ENCODE measurements around the gene TCEAL9. TPM values are rescaled to one million over a fixed set of nuclear protein-coding genes. Genes with fewer than 3 reads are reported as not detected.
A peak's percentile ranks its signal among the peaks of the same experiment; 100 is the strongest.
"Not testable (repeated sequence)": the region's sequence is repeated elsewhere in the genome, so short reads cannot be mapped to it uniquely, and the experiment has no call there.

The TCEAL9 gene
- total RNA-seq, 1 donor from 2014 or later = 42.8 TPM

DNA sequence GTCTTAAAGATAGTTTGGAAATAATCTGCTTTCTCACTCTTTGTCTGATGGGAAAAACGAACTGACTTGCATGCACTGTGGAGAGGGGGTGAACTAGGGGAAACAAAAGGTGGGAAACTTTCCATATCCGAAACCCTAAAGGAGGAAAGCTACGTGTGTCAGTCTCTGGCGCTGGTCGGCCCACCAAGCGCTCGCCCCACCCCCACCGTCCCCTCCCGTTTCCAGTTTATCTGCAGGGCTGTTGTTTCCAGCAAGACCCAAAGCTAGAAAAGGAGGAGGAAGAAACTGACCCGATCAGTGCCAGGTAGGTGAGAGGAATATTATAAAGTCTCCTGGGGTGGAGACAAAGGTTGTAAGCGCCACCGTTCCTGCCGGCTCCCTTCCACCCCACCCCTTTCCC lies 552 bp downstream of the TCEAL9 start:
- Mint-ChIP-seq H3K27me3 (ENCODE audit: low read depth) (no peaks in the 10 kb centered on the region), H3K9me3 (peaks cover 3% of the 10 kb centered on the region), H3K36me3 (ENCODE audit: low read depth) (peaks cover 8% of the 10 kb centered on the region), H3K4me3 (peak overlapping the region; percentile 99), H3K4me1 (peaks cover 21% of the 10 kb centered on the region), H3K27ac (ENCODE audit: unreplicated experiment) (peak overlapping the region; percentile 99)
- TF ChIP-seq, protein P1, sequence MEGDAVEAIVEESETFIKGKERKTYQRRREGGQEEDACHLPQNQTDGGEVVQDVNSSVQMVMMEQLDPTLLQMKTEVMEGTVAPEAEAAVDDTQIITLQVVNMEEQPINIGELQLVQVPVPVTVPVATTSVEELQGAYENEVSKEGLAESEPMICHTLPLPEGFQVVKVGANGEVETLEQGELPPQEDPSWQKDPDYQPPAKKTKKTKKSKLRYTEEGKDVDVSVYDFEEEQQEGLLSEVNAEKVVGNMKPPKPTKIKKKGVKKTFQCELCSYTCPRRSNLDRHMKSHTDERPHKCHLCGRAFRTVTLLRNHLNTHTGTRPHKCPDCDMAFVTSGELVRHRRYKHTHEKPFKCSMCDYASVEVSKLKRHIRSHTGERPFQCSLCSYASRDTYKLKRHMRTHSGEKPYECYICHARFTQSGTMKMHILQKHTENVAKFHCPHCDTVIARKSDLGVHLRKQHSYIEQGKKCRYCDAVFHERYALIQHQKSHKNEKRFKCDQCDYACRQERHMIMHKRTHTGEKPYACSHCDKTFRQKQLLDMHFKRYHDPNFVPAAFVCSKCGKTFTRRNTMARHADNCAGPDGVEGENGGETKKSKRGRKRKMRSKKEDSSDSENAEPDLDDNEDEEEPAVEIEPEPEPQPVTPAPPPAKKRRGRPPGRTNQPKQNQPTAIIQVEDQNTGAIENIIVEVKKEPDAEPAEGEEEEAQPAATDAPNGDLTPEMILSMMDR (conservative IDR thresholded peaks at IDR 0.05) = no peak
- no peak for DNase-seq (ENCODE audit: low read depth, low spot score)

DNA sequence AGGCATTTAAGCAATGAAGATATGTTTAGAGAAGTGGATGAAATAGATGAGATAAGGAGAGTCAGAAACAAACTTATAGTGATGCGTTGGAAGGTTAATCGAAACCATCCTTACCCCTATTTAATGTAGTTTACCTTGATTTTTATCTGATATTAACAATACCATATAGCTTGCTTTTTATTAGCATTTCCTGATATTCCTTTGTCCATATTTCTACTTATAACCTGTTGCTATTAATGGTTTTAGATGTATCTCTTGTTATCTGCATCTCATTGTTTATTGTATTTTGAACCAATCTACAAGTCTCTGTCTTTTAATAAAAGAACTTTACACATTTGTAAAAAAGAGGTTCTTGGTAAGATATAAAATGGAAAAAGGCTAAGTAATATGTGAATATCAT lies 1.6 kb downstream of the TCEAL9 start:
- no peak for DNase-seq (ENCODE audit: low read depth, low spot score)
- peak overlapping the region; percentile 99 for H3K4me3 Mint-ChIP-seq
- H3K27ac Mint-ChIP-seq (ENCODE audit: unreplicated experiment) = no peak overlapping the region
- H3K4me1 Mint-ChIP-seq = peaks cover 23% of the 10 kb centered on the region
- peaks cover 8% of the 10 kb centered on the region for H3K36me3 Mint-ChIP-seq (ENCODE audit: low read depth)
- peaks cover under 1% of the 10 kb centered on the region for H3K9me3 Mint-ChIP-seq
- TF ChIP-seq, protein P1 (conservative IDR thresholded peaks at IDR 0.05) = no peak
- no peaks in the 10 kb centered on the region for H3K27me3 Mint-ChIP-seq (ENCODE audit: low read depth)

DNA sequence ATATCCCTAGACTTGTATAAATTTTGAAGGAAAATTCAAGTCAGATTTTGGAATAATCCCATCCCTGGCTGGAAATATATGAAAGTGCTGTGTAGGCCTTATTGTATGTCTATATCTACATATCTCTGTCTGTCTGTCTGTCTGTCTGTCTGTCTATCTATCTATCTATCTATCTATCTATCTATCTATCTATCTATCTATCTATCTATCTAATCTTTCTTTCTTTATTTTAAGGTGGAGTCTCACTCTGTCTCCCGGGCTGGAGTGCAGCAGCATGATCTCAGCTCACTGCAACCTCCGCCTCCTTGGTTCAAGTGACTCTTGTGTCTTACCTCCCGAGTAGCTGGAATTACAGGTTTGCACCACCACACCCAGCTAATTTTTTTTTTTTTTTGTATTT lies 3.3 kb downstream of the TCEAL9 start:
- Mint-ChIP-seq H3K4me3 (peak overlapping the region; percentile 73), H3K4me1 (peaks cover 23% of the 10 kb centered on the region)
- not testable (repeated sequence) for H3K36me3 Mint-ChIP-seq (ENCODE audit: low read depth); H3K27me3 Mint-ChIP-seq (ENCODE audit: low read depth); H3K27ac Mint-ChIP-seq (ENCODE audit: unreplicated experiment); DNase-seq (ENCODE audit: low read depth, low spot score); H3K9me3 Mint-ChIP-seq

DNA sequence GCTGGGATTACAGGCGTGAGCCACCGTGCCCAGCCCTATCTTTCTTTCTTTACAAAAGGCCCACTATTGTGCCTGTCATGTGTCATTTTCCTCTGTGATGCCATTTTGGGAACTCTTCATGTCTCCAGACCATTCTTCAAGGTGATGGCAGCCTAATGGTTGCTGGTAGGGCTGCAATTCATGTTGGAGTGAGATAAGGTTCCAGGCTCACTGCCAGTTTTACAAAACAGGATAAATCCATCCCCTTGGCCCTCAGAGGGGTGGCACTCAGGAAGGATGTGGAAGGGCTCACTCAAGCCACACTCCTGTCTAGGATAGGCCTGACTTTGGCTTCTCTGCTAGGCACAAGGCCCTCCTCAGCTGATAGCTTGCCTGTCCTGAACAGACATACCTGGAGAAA lies 3.8 kb downstream of the TCEAL9 start:
- no peaks in the 10 kb centered on the region for H3K27me3 Mint-ChIP-seq (ENCODE audit: low read depth)
- H3K4me3 Mint-ChIP-seq = peak overlapping the region; percentile 73
- no peak for DNase-seq (ENCODE audit: low read depth, low spot score)
- no peak overlapping the region for H3K27ac Mint-ChIP-seq (ENCODE audit: unreplicated experiment)
- H3K9me3 Mint-ChIP-seq = no peaks in the 10 kb centered on the region
- H3K4me1 Mint-ChIP-seq = peaks cover 23% of the 10 kb centered on the region
- TF ChIP-seq, protein P1 (conservative IDR thresholded peaks at IDR 0.05) = no peak
- H3K36me3 Mint-ChIP-seq (ENCODE audit: low read depth) = peaks cover 8% of the 10 kb centered on the region

DNA sequence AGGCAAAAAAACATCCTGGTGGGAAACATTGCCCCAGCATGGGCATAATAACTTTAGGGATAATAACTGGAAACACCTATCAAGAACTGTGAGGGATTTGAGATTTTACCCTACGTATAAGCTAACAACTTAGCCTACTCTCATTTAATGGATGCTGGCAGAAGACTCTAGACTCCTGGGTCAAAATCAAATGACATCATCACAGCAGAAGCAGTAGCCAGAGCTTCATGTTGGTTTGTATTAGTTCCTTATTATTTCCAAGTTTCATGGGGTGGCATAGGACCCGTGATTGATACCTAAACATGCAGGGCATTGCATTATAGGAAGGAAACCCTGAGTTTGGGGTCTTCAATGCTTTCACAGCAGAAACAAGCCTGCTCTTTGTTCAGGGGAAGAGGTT lies 4.6 kb downstream of the TCEAL9 start:
- Mint-ChIP-seq H3K9me3 (no peaks in the 10 kb centered on the region), H3K4me1 (peaks cover 19% of the 10 kb centered on the region), H3K27ac (ENCODE audit: unreplicated experiment) (no peak overlapping the region), H3K27me3 (ENCODE audit: low read depth) (no peaks in the 10 kb centered on the region), H3K36me3 (ENCODE audit: low read depth) (peaks cover 8% of the 10 kb centered on the region), H3K4me3 (no peak overlapping the region)
- no peak for DNase-seq (ENCODE audit: low read depth, low spot score)
- TF ChIP-seq, protein P1 (conservative IDR thresholded peaks at IDR 0.05) = no peak

DNA sequence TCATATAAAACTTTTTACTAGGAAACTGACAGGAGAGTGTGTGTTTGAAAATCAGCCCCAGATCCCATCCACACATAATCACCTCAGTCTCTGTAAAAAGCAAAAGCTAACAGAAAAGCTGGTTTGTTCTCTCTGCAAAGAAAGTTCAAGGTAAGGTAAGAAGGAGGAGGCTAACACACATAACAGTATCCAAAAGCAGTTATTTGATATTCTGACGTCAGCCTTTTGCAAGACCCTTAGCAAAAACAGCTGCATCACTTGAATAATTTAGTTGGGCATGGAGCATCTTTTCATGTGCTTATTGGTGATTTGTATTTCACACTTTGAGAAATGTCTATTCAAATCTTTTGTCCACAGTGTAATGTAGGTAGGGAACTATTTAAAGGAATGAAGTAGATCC lies 5.5 kb downstream of the TCEAL9 start:
- no peak for DNase-seq (ENCODE audit: low read depth, low spot score)
- Mint-ChIP-seq H3K4me1 (peaks cover 13% of the 10 kb centered on the region), H3K27me3 (ENCODE audit: low read depth) (no peaks in the 10 kb centered on the region), H3K9me3 (peaks cover 2% of the 10 kb centered on the region), H3K27ac (ENCODE audit: unreplicated experiment) (no peak overlapping the region), H3K36me3 (ENCODE audit: low read depth) (peaks cover 6% of the 10 kb centered on the region), H3K4me3 (no peak overlapping the region)
- TF ChIP-seq, protein P1 (conservative IDR thresholded peaks at IDR 0.05) = no peak

All from neural crest cell (in vitro differentiated cells).